Neuronal stem cell (in vitro differentiated cells): ENCODE measurements around the gene GLI3.

ENCODE experiments used
- DNase-seq: peaks from one replicate; pipeline ENCODE4 v3.0.0-alpha.2; 2013; ENCODE audit warnings: low spot score
- H2AFZ ChIP-seq: one replicate; pipeline ENCODE4 v1.6.1; 2013; ENCODE audit warnings: mild to moderate bottlenecking, low read length, inconsistent platforms
- H2AK5ac ChIP-seq: 2 replicates; pipeline ENCODE4 v1.6.1; 2013; ENCODE audit warnings: low read depth, mild to moderate bottlenecking, inconsistent platforms, low read length, moderate library complexity, mixed read lengths
- H2BK120ac ChIP-seq: 2 replicates; pipeline ENCODE4 v1.6.1; 2013; ENCODE audit warnings: low read depth, mild to moderate bottlenecking, inconsistent platforms, low read length, moderate library complexity, mixed read lengths
- H2BK12ac ChIP-seq: one replicate; pipeline ENCODE4 v1.6.1; 2013; ENCODE audit warnings: low read length, inconsistent platforms
- H2BK15ac ChIP-seq: 2 replicates; pipeline ENCODE4 v1.6.1; 2013; ENCODE audit warnings: mild to moderate bottlenecking, low read length, inconsistent platforms, mixed read lengths
- H2BK5ac ChIP-seq: one replicate; pipeline ENCODE4 v1.6.1; 2013; ENCODE audit warnings: inconsistent platforms, mild to moderate bottlenecking, low read length, moderate library complexity
- H3K14ac ChIP-seq: one replicate; pipeline ENCODE4 v1.6.1; 2013; ENCODE audit warnings: low read length, inconsistent platforms
- H3K18ac ChIP-seq: 2 replicates; pipeline ENCODE4 v1.6.1; 2013; ENCODE audit warnings: low read length, inconsistent platforms
- H3K23ac ChIP-seq: 2 replicates; pipeline ENCODE4 v1.6.1; 2013; ENCODE audit warnings: low read depth, mild to moderate bottlenecking, mixed read lengths, low read length, inconsistent platforms; ENCODE audit not compliant: poor library complexity
- H3K27ac ChIP-seq: replicated peaks from 3 replicates; pipeline ENCODE4 v1.5.1; 2013; ENCODE audit warnings: low read length, inconsistent platforms
- H3K27me3 ChIP-seq, 3 experiments: 2 replicates each; pipeline ENCODE4 v1.6.1; 2013; ENCODE audit warnings: low read length in 3 of 3, mild to moderate bottlenecking in 2 of 3, inconsistent platforms in 1 of 3, low read depth in 1 of 3, mixed read lengths in 1 of 3, moderate library complexity in 1 of 3; ENCODE audit not compliant: control insufficient read depth in 3 of 3, insufficient read depth in 3 of 3
- H3K36me3 ChIP-seq, 2 donors: replicated peaks in 1 of 2; 2 replicates each; pipeline ENCODE4 v1.6.1; 2013; ENCODE audit warnings: low read length in 2 of 2; ENCODE audit not compliant: control insufficient read depth in 2 of 2, insufficient read depth in 2 of 2
- H3K4ac ChIP-seq: 2 replicates; pipeline ENCODE4 v1.6.1; 2013; ENCODE audit warnings: inconsistent platforms, mild to moderate bottlenecking, low read length, moderate library complexity
- H3K4me1 ChIP-seq, 2 donors: 1 replicate in 1 of 2; 2 replicates in 1 of 2; pipeline ENCODE4 v1.6.1; 2013; ENCODE audit warnings: low read length in 2 of 2, low read depth in 1 of 2; ENCODE audit not compliant: control insufficient read depth in 2 of 2, insufficient read depth in 1 of 2
- H3K4me2 ChIP-seq: one replicate; pipeline ENCODE4 v1.6.1; 2013; ENCODE audit warnings: mild to moderate bottlenecking, low read length, inconsistent platforms; ENCODE audit not compliant: insufficient read depth, poor library complexity, severe bottlenecking
- H3K4me3 ChIP-seq, 2 donors: 2 replicates each; pipeline ENCODE4 v1.5.1; 2013; ENCODE audit warnings: low read length in 2 of 2, mild to moderate bottlenecking in 2 of 2, inconsistent platforms in 1 of 2, moderate library complexity in 1 of 2
- H3K79me1 ChIP-seq: one replicate; pipeline ENCODE4 v1.6.1; 2013; ENCODE audit warnings: low read depth, mild to moderate bottlenecking, inconsistent platforms, low read length, moderate library complexity
- H3K9ac ChIP-seq: one replicate; pipeline ENCODE4 v1.6.1; 2013; ENCODE audit warnings: mild to moderate bottlenecking, low read depth, low read length, inconsistent platforms; ENCODE audit not compliant: poor library complexity
- H3K9me3 ChIP-seq, 2 donors: replicated peaks in 1 of 2; 2 replicates each; pipeline versions ENCODE3 to v1.6.1; 2013; ENCODE audit warnings: low read length in 2 of 2, mild to moderate bottlenecking in 2 of 2, inconsistent platforms in 1 of 2, low read depth in 1 of 2, mixed read lengths in 1 of 2, moderate library complexity in 1 of 2; ENCODE audit not compliant: control insufficient read depth in 2 of 2, insufficient read depth in 1 of 2
- H4K8ac ChIP-seq: one replicate; pipeline ENCODE4 v1.6.1; 2013; ENCODE audit warnings: low read depth, mild to moderate bottlenecking, inconsistent platforms, low read length, moderate library complexity
- H4K91ac ChIP-seq: one replicate; pipeline ENCODE4 v1.6.1; 2013; ENCODE audit warnings: low read length, low read depth, mild to moderate bottlenecking, inconsistent platforms; ENCODE audit not compliant: poor library complexity
- WGBS, 2 donors: extraction: QIAGEN DNeasy Blood & Tissue Kit; methylation state at CpG; one replicate each; pipeline ENCODE4 v1.1.7; 2013; ENCODE audit warnings: missing lambda C conversion rate in 2 of 2, mixed read lengths in 1 of 2; ENCODE audit not compliant: insufficient read length in 2 of 2, insufficient replicate concordance in 1 of 2; ENCODE audit errors: extremely low coverage in 2 of 2; 5-methylcytosine and 5-hydroxymethylcytosine counted together

The GLI3 gene

DNA sequence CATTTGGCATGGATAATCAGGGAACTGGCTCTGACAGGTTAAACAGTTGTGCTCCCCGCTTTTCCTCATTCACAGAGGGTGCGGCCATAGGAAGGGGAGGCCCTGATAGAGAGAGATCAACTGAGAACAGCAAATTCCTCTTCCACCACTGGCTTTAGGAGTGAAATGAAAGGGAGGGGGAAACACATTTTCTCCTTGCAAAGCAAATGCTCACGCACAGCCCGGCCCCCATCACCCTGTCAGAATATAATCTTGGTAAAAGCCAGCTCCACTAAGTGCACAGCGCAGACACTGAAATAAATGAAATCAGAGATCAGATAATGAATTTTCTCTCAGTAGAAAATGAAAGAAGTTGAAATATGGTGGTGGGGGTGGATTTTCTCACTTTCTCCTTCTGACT is 187.2 kb downstream of the GLI3 start:
- Histone ChIP-seq H3K4me2 (no peak overlapping the region), H2BK120ac (no peak overlapping the region), H3K23ac (no peak overlapping the region), H2BK15ac (no peak overlapping the region), H3K9me3 (no peaks in the 10 kb centered on the region), H2AK5ac (no peak overlapping the region), H4K91ac (no peak overlapping the region), H3K4me1 (peaks cover 0 to 8% of the 10 kb centered on the region in 2 donors), H3K14ac (no peak overlapping the region), H2AFZ (no peak overlapping the region), H3K27me3 (no peaks in the 10 kb centered on the region), H3K27ac (no peak overlapping the region), H3K4ac (no peak overlapping the region), H4K8ac (no peak overlapping the region), H3K79me1 (peaks cover 4% of the 10 kb centered on the region), H3K4me3 (no peak overlapping the region), H2BK12ac (no peak overlapping the region), H3K9ac (no peak overlapping the region), H3K18ac (peak overlapping the region; percentile 12), H2BK5ac (no peak overlapping the region), H3K36me3 (peaks cover 25 to 96% of the 10 kb centered on the region in 2 donors)
- WGBS, 2 donors = no CpG with 5 or more reads among the region's 5 CpGs
- no peak for DNase-seq

GRCh38 chr7:42046483-42046882 is 190.5 kb downstream of the GLI3 start:
- H2AK5ac ChIP-seq = no peak overlapping the region
- peaks cover 25 to 98% of the 10 kb centered on the region in 2 donors for H3K36me3 ChIP-seq
- no peak overlapping the region for H3K4ac ChIP-seq
- H3K9ac ChIP-seq = no peak overlapping the region
- H3K27ac ChIP-seq = no peak overlapping the region
- H3K14ac ChIP-seq = no peak overlapping the region
- peaks cover 4% of the 10 kb centered on the region for H3K79me1 ChIP-seq
- H2BK12ac ChIP-seq = no peak overlapping the region
- peaks cover 0 to 5% of the 10 kb centered on the region in 2 donors for H3K4me1 ChIP-seq
- H3K23ac ChIP-seq = no peak overlapping the region
- H4K8ac ChIP-seq = no peak overlapping the region
- WGBS, 2 donors = no CpG with 5 or more reads among the region's 3 CpGs
- H2AFZ ChIP-seq = no peak overlapping the region
- no peak overlapping the region for H3K4me2 ChIP-seq
- no peaks in the 10 kb centered on the region for H3K9me3 ChIP-seq
- H3K18ac ChIP-seq = no peak overlapping the region
- no peak overlapping the region for H4K91ac ChIP-seq
- no peaks in the 10 kb centered on the region for H3K27me3 ChIP-seq
- no peak for DNase-seq
- H2BK5ac ChIP-seq = no peak overlapping the region
- no peak overlapping the region for H2BK120ac ChIP-seq
- no peak overlapping the region for H3K4me3 ChIP-seq
- H2BK15ac ChIP-seq = no peak overlapping the region

DNA sequence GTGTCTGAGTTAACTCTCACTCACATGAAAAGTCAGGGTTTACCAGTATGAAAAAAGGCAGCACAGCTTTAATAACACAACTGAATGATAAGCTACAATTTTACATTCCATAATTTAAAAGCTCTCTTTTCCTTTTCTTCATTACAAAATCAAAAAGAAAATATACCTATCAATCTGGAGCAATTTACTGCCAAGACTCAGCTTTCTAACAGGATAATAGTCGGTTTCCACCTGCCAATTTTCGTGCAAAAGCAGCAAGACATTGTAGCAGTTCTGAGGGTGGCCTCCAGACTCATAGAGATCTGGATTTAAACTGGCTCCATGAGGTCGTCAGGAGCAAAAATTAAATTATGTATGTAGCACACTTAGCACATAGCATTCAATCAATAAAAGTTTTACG is 191.0 kb downstream of the GLI3 start:
- no peak overlapping the region for H3K4me3 ChIP-seq
- peaks cover 23 to 98% of the 10 kb centered on the region in 2 donors for H3K36me3 ChIP-seq
- peaks cover 0 to 4% of the 10 kb centered on the region in 2 donors for H3K4me1 ChIP-seq
- no peak overlapping the region for H3K4ac ChIP-seq
- DNase-seq = no peak
- no peak overlapping the region for H3K4me2 ChIP-seq
- H3K23ac ChIP-seq = no peak overlapping the region
- H3K27me3 ChIP-seq = no peaks in the 10 kb centered on the region
- H2BK120ac ChIP-seq = no peak overlapping the region
- no peak overlapping the region for H4K8ac ChIP-seq
- no peak overlapping the region for H2BK15ac ChIP-seq
- WGBS, 2 donors = no CpG with 5 or more reads among the region's 4 CpGs
- no peak overlapping the region for H4K91ac ChIP-seq
- no peak overlapping the region for H2AK5ac ChIP-seq
- no peak overlapping the region for H3K18ac ChIP-seq
- no peak overlapping the region for H2BK5ac ChIP-seq
- peaks cover under 1% of the 10 kb centered on the region for H3K79me1 ChIP-seq
- no peak overlapping the region for H3K9ac ChIP-seq
- H3K9me3 ChIP-seq = no peaks in the 10 kb centered on the region
- no peak overlapping the region for H2BK12ac ChIP-seq
- H3K27ac ChIP-seq = no peak overlapping the region
- no peak overlapping the region for H2AFZ ChIP-seq
- no peak overlapping the region for H3K14ac ChIP-seq

- Histone ChIP-seq H3K4me1 (no peaks in the 10 kb centered on the region), H3K79me1 (peaks cover 2% of the 10 kb centered on the region), H2BK120ac (no peak overlapping the region), H3K36me3 (peaks cover 27 to 100% of the 10 kb centered on the region in 2 donors), H2BK15ac (no peak overlapping the region), H3K27me3 (no peaks in the 10 kb centered on the region), H3K4ac (no peak overlapping the region), H2AK5ac (no peak overlapping the region), H4K8ac (no peak overlapping the region), H2BK5ac (no peak overlapping the region), H2BK12ac (no peak overlapping the region), H3K4me3 (no peak overlapping the region), H3K18ac (no peak overlapping the region), H3K9ac (no peak overlapping the region), H3K14ac (no peak overlapping the region), H4K91ac (no peak overlapping the region), H3K9me3 (no peaks in the 10 kb centered on the region), H3K4me2 (no peak overlapping the region), H3K27ac (no peak overlapping the region), H2AFZ (no peak overlapping the region), H3K23ac (no peak overlapping the region)
- DNase-seq = no peak
- no CpG with 5 or more reads among the region's 8 CpGs for WGBS, 2 donors
Measured at GRCh38 chr7:42039921-42040320, 197.1 kb downstream of the GLI3 start.
